ENCODE data around the gene SNX14.

GRCh38 chr6:85479208-85479607 is 114.5 kb downstream of the SNX14 start:
- TF ChIP-seq CTCF (IDR thresholded peaks at IDR 0.05; ENCODE audit: insufficient read depth, low read length) = no peak
- TF ChIP-seq POLR2AphosphoS5 (IDR thresholded peaks at IDR 0.05; ENCODE audit: low read depth) = no peak
- TF ChIP-seq SPI1 (IDR thresholded peaks at IDR 0.05; ENCODE audit: borderline replicate concordance, low read depth) = no peak
- TF ChIP-seq REST (IDR thresholded peaks at IDR 0.05; ENCODE audit: insufficient replicate concordance, low read depth) = no peak
- TF ChIP-seq GABPA (IDR thresholded peaks at IDR 0.05; ENCODE audit: low read depth) = no peak

All from HL-60 (cell line).